HuH-7 (cell line): ENCODE data around the gene EIF5A.

Experiments
- DNase-seq: peaks from one replicate; pipeline ENCODE4 v3.0.0; 2011; ENCODE audit warnings: low spot score

EIF5A gene

GRCh38 chr17:7355573-7355972, 48.1 kb downstream of the EIF5A start:
- no peak for DNase-seq

- peak; percentile 85 for DNase-seq
These were observed 48.7 kb downstream of the EIF5A start for GRCh38 chr17:7356072-7356549.

- no peak for DNase-seq
These were observed 49.3 kb downstream of the EIF5A start for GRCh38 chr17:7356756-7357155.

- no peak for DNase-seq
These were observed 50.0 kb downstream of the EIF5A start for GRCh38 chr17:7357381-7357780.

- DNase-seq = no peak
These were observed 54.5 kb downstream of the EIF5A start for GRCh38 chr17:7361906-7362305.
